Activated CD4-positive, alpha-beta T cell treated with anti-CD3 and anti-CD28 coated beads, Interleukin-10, Interleukin-2, amounts not matched to agents 100 ng/mL and 50 ng/mL, durations not matched to agents 16 hours and 8 hours (primary cell): ENCODE data around the gene JAK3.
"Not testable (repeated sequence)": the region's sequence is repeated elsewhere in the genome, so short reads cannot be mapped to it uniquely, and the experiment has no call there.

ENCODE experiments used
- DNase-seq: peaks from one replicate; pipeline ENCODE4 v3.0.0-alpha.2; 2020

The JAK3 gene

GRCh38 chr19:17847538-17848366, at the start of gene JAK3:
Gene JAK3, minus strand, starts transcription at chr19:17847982. Its CDS starts 3,565 bp downstream, at chr19:17844417.
- peak; percentile 95 for DNase-seq

GRCh38 chr19:17893766-17894165, 46.0 kb upstream of the JAK3 start:
- DNase-seq, result no peak

DNA sequence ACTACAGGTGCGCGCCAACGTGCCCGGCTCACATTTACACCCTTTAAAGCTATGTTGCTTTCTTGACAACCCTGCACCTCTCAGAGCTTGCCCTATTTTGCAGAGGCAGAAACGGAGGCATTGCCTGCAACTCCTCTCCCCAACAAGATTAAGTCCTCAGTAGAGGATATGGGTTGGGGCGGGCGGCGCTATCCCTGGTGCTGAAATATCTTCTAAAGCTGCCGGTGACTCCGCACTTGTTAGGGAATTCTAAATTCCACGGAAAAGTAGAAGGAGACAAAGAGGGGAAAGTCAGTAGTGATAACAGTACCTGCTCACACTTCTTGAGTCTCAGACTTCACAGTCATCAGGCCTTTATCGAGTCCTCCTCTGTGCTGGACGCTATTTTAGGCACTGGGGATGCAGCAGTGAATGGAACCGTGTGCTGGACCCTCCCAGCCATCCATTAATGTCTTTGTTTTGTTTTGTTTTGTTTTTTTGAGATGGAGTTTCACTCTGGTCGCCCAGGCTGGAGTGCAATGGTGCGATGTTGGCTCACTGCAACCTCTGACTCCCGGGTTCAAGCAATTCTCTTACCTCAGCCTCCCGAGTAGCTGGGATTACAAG, 41.9 kb upstream of the JAK3 start:
- no peak for DNase-seq

- no peak for DNase-seq
Measured at GRCh38 chr19:17888260-17888659, 40.5 kb upstream of the JAK3 start.

GRCh38 chr19:17887221-17887620, 39.4 kb upstream of the JAK3 start:
- not testable (repeated sequence) for DNase-seq

DNA sequence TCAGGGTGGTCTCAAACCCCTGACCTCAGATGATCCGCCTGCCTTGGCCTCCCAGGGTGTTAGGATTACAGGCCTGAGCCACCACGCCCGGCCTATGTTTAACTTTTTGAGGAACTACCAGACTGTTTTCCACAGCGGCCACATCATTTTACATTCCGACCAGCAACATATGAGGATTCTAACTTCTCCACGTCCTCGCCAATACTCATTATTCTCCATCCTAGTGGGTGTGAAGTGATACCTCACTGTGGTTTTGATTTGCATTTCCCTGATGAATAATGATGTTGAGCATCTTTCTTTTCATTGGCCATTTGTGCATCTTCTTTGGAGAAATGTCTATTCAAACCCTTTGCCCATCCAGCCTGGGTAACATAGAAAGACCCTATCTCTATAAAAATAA, 38.7 kb upstream of the JAK3 start:
- no peak for DNase-seq

DNA sequence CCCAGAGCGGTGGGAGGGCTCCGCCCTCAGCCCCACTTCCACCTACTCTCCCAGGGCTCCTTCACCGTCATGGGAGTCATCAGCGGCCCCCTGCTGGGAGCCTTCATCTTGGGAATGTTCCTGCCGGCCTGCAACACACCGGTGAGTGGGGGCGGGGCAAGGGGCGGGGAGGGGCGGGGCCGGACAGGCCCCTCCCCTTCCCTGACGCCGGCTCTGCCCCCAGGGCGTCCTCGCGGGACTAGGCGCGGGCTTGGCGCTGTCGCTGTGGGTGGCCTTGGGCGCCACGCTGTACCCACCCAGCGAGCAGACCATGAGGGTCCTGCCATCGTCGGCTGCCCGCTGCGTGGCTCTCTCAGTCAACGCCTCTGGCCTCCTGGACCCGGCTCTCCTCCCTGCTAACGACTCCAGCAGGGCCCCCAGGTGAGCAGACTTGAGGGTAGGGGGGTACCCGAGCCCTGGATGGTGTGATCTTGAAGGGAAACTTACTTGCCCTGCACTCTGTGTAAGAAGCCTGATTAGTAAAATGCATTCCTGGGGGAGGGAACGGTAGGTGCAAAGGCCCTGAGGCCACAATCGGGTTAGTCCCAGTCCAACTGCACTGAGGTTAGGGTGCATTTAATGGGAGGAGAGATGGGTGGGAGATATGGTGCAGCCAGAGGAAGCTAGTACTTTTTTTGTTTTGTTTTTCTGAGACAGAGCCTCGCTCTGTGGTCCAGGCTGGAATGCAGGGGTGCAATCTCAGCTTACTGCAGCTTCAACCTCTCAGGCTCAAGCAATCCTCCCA, 36.0 kb upstream of the JAK3 start:
- DNase-seq, result no peak

DNA sequence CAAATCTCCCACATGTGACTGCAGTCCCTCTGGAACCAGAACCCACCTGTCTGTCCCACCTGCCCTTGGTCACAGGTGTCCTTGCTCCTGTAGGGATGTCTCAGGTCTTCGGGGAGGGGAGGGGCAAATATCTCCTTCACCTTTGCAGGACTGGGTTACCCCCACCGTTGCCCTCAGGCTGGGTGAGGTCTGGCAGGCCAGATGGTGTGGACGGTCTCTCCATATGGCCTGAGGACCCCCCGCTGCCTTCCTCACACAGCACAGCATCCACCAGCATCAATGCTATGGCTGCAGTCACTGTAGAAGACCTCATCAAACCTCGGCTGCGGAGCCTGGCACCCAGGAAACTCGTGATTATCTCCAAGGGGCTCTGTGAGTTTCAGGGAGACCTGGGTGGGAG, 33.9 kb upstream of the JAK3 start:
- DNase-seq, result no peak

DNA sequence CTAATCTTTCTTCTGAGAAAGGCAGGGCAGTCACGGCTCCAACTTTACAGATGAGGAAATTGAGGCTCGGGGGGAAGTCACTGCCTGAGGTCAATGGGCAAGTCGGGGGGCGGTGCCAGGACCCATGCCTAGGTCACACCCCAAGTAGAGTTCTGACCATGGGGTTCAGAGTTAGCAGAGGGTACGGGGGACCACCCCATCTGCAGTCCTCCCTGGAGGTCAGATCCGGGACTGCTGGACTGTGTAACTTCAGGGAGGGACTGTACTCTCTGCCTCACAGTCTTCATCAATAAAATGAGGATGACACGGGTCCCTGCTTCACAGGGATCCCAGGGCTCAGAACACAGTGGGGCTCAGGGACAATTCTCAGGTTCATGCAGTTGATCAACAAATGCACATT, 31.7 kb upstream of the JAK3 start:
- DNase-seq, result no peak

DNA sequence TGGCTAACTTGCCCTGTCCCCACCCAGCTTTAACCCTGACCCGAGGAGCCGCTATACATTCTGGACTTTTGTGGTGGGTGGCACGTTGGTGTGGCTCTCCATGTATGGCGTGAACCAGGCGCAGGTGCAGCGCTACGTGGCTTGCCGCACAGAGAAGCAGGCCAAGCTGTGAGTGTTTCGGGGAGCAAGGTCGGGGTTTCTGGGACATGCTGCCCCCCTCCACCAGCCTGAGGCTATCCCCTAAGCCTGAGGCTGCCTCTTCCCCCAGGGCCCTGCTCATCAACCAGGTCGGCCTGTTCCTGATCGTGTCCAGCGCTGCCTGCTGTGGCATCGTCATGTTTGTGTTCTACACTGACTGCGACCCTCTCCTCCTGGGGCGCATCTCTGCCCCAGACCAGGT, 29.9 kb upstream of the JAK3 start:
- no peak for DNase-seq

DNA sequence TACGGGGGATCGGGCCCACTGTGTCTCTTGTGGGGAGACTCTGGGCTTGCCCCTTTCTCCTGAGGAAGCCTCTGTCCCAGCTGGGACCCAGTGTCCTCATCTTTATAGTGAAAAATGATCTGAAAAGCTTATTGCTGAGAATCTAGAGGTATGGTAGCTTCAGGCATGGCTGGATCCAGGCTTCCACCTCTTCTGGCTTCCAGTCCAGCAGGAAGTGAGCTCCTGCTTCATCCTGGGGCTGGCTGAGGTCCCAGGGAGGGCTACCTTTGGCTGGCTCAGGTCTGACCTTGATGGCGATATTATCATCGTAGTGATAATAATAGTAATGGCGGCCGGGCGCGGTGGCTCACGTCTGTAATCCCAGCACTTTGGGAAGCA, 27.0 kb upstream of the JAK3 start:
- no peak for DNase-seq

DNA sequence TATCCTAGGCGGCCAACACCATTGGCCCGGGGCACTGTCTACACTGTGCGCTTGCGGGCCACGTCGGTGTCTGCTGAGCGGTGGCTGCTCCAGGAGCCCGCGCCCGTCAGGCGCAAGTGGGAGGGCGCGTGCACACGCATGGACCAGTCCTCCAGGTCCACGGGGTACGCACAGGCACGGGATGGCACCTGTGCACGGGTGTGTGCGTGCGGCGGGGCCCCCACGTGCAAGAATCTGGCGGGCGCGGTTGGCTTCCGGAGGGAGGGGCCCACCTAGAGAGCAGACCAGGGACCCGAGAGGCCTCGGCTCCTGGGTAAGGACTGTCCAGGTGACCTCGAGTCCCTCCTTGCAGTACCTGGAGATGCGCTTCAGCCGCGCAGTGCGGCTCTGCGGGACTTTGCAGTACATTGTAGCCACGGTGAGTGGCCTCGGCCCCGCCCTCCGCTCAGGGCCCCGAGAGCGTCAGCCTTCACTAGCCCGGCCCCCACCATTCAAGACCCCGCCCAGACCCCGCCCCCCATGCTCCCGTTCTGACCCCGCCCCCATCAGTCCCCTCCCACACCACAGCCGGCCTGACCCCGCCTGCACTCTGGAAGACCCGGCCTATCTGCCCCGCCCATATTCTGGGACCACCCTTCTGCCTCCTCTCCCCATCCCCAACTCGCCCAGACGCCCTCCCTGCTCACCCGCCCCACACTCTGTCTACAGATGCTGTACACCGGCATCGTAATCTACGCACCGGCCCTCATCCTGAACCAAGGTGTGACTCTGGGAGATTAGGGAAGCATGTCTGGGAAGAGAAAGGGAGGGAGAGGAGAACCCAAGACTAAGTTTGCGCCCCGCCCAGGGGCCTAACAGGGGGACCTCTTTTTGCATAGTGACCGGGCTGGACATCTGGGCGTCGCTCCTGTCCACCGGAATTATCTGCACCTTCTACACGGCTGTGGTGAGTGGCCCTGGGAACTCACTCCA, 26.3 kb upstream of the JAK3 start:
- DNase-seq, result peak; percentile 79

DNA sequence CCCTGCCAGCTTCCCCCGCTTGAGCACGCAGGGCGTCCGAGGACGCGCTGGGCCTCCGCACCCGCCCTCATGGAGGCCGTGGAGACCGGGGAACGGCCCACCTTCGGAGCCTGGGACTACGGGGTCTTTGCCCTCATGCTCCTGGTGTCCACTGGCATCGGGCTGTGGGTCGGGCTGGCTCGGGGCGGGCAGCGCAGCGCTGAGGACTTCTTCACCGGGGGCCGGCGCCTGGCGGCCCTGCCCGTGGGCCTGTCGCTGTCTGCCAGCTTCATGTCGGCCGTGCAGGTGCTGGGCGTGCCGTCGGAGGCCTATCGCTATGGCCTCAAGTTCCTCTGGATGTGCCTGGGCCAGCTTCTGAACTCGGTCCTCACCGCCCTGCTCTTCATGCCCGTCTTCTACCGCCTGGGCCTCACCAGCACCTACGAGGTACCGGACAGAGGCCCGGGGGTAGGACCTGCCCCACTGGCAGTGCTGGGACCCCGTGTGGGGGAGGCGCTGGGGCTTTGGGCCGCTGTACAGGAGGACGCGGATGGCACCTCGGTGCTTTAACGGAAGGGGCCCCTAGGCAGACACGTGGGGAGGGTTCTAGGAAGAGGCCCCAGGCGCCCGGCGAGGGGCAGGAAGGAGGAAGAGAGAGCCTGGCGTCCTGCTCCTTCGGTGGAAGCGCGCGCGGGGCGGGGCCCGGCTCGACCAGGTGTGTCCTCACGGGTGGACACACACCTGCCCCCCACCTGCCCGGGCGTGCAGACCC, 24.6 kb upstream of the JAK3 start:
- peak; percentile 85 for DNase-seq

- DNase-seq, result peak; percentile 49
Measured at GRCh38 chr19:17871878-17872250, 24.1 kb upstream of the JAK3 start, which contains the start of gene SLC5A5. Gene SLC5A5, plus strand, starts transcription at chr19:17871945. Its CDS starts 375 bp downstream, at chr19:17872320.

- DNase-seq, result no peak
Measured at GRCh38 chr19:17871032-17871877, 23.5 kb upstream of the JAK3 start.

DNA sequence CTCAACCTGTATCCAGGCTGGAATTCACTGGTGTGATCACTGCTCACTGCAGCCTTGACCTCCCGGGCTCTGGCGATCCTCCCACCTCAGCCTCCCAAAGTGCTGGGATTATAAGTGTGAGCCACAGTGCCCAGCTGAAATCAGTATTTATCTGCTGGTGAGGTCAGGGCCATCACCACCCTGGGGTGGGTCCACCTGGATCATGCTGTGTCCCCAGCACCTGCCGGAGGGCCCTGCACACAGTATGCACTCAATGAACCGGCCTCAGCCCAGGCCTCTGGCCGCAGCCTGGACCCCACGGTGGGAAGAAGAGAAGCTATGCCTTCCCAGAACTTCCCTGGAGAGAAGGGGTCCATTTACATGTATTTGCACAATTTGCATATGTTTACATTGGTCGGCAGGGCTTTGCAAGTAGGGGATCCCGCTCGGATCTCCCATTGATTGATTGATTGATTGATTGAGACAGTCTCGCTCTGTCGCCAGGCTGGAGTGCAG, 21.4 kb upstream of the JAK3 start:
- no peak for DNase-seq

DNA sequence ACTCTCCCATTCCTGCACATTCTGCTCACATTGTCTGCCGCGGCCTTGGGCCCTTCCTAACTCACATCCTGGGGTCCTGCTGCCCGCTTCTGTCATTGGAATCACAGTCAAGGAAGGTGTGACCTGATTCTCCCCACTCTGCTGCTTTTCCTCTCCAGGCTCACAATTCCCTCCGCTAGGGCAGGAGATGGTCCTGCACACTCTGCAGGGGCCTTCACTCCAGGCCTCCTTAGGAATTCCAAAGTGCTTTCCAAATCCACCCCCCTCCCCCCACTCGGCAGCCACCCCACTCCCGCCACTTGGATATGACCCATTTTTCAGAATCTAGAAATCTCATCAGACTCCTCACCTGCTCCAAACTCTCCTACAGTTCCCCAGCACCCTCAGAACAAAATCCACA, 20.9 kb upstream of the JAK3 start:
- no peak for DNase-seq

DNA sequence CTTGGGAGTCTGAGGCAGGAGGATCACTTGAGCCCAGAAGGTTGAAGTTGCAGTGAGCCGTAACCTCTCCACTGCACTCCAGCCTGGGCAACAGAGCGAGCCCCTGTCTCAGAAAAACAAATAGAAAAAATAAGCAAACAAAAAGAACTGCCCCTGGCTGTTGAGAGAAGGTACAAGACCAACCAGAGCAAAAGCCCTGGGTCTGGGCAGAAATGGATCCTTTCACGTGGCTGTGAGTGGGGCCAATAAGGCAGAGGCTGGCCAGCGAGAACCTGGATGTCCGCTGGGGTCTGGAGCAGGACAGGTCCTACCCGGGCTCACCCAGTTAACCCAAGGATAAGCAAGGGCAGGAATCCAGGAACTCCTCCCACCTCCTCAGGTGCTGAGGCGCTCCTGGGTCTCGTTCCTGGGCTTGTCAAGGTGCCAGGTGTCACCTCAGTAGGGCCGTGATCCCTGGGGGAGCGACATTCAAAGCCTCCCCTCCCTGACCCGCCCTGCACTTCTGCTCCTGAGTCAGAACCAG, 19.2 kb upstream of the JAK3 start:
- DNase-seq, result no peak

GRCh38 chr19:17866312-17866963, 18.7 kb upstream of the JAK3 start:
- no peak for DNase-seq
